ENCODE measurements around the gene MRPL53.

MRPL53 gene

DNA sequence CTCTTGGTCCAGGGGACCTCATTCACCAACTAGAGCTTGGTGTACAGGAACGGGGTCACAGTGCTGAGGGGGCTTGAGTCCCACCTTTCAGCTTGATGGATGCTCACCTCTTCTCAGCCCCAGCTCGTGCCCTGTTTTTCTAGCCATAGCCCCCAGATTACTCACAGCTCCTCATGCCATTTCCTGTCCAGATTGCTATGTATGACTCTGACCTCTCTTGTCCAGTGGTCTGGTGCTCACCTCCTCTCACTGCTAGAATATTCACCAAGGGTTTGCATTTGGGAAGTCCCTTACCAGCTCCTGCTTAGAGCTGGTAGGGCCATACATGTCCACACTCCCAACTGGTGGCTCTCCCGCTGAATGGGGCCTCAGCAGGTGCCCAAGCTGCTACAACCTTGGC is 21.1 kb upstream of the MRPL53 start:
- H3F3A ChIP-seq (ENCODE audit: insufficient read depth): no peaks in the 10 kb centered on the region
- no peak overlapping the region for H3K27ac ChIP-seq (ENCODE audit: low read depth, low read length)
- H3K4me3 ChIP-seq (ENCODE audit: insufficient read depth, low read length, poor library complexity, severe bottlenecking): no peak overlapping the region
- H3K9ac ChIP-seq (ENCODE audit: low read length): no peak overlapping the region
- no peaks in the 10 kb centered on the region for H3K36me3 ChIP-seq (ENCODE audit: low read length)
- H3K4me2 ChIP-seq (ENCODE audit: low read depth, low read length, poor library complexity, severe bottlenecking): no peak overlapping the region
- no peaks in the 10 kb centered on the region for H3K27me3 ChIP-seq (ENCODE audit: low read length)
- H3K9me2 ChIP-seq (replicated peaks; ENCODE audit: insufficient read depth, low read length): no peaks in the 10 kb centered on the region
- H2AFZ ChIP-seq (ENCODE audit: low read depth, low read length, severe bottlenecking): no peak overlapping the region
- no peaks in the 10 kb centered on the region for H3K79me2 ChIP-seq (ENCODE audit: insufficient read depth, low read length)
- no peaks in the 10 kb centered on the region for H4K20me1 ChIP-seq (ENCODE audit: low read depth, low read length)
- no peak for TF ChIP-seq EZH2phosphoT487 (conservative IDR thresholded peaks at IDR 0.05; ENCODE audit: low read length)
- TF ChIP-seq, protein P1, sequence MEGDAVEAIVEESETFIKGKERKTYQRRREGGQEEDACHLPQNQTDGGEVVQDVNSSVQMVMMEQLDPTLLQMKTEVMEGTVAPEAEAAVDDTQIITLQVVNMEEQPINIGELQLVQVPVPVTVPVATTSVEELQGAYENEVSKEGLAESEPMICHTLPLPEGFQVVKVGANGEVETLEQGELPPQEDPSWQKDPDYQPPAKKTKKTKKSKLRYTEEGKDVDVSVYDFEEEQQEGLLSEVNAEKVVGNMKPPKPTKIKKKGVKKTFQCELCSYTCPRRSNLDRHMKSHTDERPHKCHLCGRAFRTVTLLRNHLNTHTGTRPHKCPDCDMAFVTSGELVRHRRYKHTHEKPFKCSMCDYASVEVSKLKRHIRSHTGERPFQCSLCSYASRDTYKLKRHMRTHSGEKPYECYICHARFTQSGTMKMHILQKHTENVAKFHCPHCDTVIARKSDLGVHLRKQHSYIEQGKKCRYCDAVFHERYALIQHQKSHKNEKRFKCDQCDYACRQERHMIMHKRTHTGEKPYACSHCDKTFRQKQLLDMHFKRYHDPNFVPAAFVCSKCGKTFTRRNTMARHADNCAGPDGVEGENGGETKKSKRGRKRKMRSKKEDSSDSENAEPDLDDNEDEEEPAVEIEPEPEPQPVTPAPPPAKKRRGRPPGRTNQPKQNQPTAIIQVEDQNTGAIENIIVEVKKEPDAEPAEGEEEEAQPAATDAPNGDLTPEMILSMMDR (IDR thresholded peaks at IDR 0.05; ENCODE audit: insufficient read depth, low read length, poor library complexity, severe bottlenecking): no peak
- no peaks in the 10 kb centered on the region for H3K9me3 ChIP-seq (ENCODE audit: insufficient read depth, low read length)

DNA sequence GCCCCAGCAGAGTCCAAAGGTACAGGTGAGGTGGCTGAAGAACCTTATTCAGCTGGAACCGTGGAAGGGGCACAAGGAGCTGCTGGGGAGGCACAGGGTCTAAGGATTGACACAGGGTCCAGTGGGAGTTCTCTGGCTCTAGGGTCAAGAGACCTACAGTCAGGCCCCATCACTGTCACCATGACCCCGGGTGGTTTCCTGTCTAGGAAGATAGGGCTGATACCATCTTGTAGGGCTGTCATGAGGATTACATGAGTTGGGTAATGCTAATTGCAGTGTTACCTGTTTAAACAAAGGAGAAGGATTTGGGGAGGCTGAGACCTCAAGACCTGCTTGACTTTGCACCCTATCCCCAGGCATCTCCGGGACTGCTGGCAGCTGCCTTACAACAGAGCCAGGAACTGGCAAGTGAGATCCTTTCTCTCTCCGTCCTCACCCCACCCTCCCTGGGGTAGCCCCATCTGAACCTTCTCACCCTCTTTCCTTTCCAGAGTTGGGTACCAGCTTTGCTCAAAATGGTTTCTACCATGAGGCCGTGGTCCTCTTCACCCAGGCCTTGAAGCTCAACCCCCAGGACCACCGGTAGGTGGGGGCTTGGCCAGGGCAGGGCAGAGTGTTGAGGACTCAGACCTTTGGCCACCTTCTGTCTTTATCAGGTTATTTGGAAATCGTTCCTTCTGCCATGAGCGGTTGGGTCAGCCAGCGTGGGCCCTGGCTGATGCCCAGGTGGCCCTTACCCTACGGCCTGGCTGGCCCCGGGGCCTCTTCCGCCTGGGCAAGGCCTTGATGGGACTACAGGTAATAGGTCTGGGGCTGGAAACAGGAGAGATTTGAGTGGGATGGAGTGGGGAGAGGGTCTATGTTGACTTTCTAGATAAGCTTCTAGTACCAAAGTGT is 19.4 kb upstream of the MRPL53 start:
- no peaks in the 10 kb centered on the region for H3F3A ChIP-seq (ENCODE audit: insufficient read depth)
- no peak overlapping the region for H3K27ac ChIP-seq (ENCODE audit: low read depth, low read length)
- H3K4me2 ChIP-seq (ENCODE audit: low read depth, low read length, poor library complexity, severe bottlenecking): no peak overlapping the region
- H4K20me1 ChIP-seq (ENCODE audit: low read depth, low read length): no peaks in the 10 kb centered on the region
- TF ChIP-seq EZH2phosphoT487 (conservative IDR thresholded peaks at IDR 0.05; ENCODE audit: low read length): no peak
- TF ChIP-seq, protein P1 (IDR thresholded peaks at IDR 0.05; ENCODE audit: insufficient read depth, low read length, poor library complexity, severe bottlenecking): no peak
- H3K9me3 ChIP-seq (ENCODE audit: insufficient read depth, low read length): no peaks in the 10 kb centered on the region
- H2AFZ ChIP-seq (ENCODE audit: low read depth, low read length, severe bottlenecking): no peak overlapping the region
- H3K9ac ChIP-seq (ENCODE audit: low read length): no peak overlapping the region
- no peaks in the 10 kb centered on the region for H3K27me3 ChIP-seq (ENCODE audit: low read length)
- H3K4me3 ChIP-seq (ENCODE audit: insufficient read depth, low read length, poor library complexity, severe bottlenecking): no peak overlapping the region
- H3K9me2 ChIP-seq (replicated peaks; ENCODE audit: insufficient read depth, low read length): no peaks in the 10 kb centered on the region
- H3K36me3 ChIP-seq (ENCODE audit: low read length): no peaks in the 10 kb centered on the region
- no peaks in the 10 kb centered on the region for H3K79me2 ChIP-seq (ENCODE audit: insufficient read depth, low read length)

DNA sequence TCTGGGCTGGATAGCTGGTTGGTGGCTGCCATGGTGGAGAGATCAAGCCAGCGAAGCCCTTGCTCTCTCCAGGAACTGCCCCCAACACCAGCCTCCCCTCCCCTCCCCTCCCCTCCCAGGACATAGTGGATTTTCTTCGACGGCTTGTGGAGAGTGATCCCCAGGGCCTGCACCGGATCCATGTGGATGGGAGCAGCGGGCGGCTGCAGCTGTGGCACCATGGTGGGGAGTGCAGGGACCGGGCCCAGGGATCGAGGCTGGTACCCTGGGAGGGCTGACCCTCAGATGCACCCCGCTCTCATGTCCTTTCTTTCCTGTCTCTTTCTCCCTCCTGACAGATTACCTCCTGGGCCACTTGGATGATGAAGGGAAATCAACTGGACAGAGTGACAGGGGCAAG is 17.4 kb upstream of the MRPL53 start:
- H3K9me3 ChIP-seq (ENCODE audit: insufficient read depth, low read length): no peaks in the 10 kb centered on the region
- no peaks in the 10 kb centered on the region for H3K36me3 ChIP-seq (ENCODE audit: low read length)
- H3K9ac ChIP-seq (ENCODE audit: low read length): no peak overlapping the region
- H3K27ac ChIP-seq (ENCODE audit: low read depth, low read length): no peak overlapping the region
- TF ChIP-seq EZH2phosphoT487 (conservative IDR thresholded peaks at IDR 0.05; ENCODE audit: low read length): no peak
- TF ChIP-seq, protein P1 (IDR thresholded peaks at IDR 0.05; ENCODE audit: insufficient read depth, low read length, poor library complexity, severe bottlenecking): no peak
- no peak overlapping the region for H3K4me3 ChIP-seq (ENCODE audit: insufficient read depth, low read length, poor library complexity, severe bottlenecking)
- H4K20me1 ChIP-seq (ENCODE audit: low read depth, low read length): no peaks in the 10 kb centered on the region
- no peaks in the 10 kb centered on the region for H3K9me2 ChIP-seq (replicated peaks; ENCODE audit: insufficient read depth, low read length)
- no peaks in the 10 kb centered on the region for H3F3A ChIP-seq (ENCODE audit: insufficient read depth)
- H3K27me3 ChIP-seq (ENCODE audit: low read length): no peaks in the 10 kb centered on the region
- H2AFZ ChIP-seq (ENCODE audit: low read depth, low read length, severe bottlenecking): no peak overlapping the region
- no peaks in the 10 kb centered on the region for H3K79me2 ChIP-seq (ENCODE audit: insufficient read depth, low read length)
- no peak overlapping the region for H3K4me2 ChIP-seq (ENCODE audit: low read depth, low read length, poor library complexity, severe bottlenecking)

Data from SU-DHL-6 (cell line).